Vagina (tissue), 2 donors: ENCODE measurements around the gene OGG1.

Experiments used
- POLR2A ChIP-seq, 2 donors: fragments of 450-650 bp; IDR thresholded peaks; one replicate each; pipeline ENCODE4 v1.6.1; 2017; ENCODE audit warnings: antibody characterized with exemption in 2 of 2, mild to moderate bottlenecking in 2 of 2, moderate library complexity in 2 of 2
- TF ChIP-seq, protein P1 (sequence below), 3 experiments: fragments of 450-650 bp in 2 of 3; fragments of 200-600 bp in 1 of 3; sonication (generic) in 1 of 3; IDR thresholded peaks; one replicate each; pipeline ENCODE4 v1.5.1; 2017 to 2019; ENCODE audit warnings: antibody characterized with exemption in 3 of 3, mild to moderate bottlenecking in 2 of 3, moderate library complexity in 2 of 3

DNA sequence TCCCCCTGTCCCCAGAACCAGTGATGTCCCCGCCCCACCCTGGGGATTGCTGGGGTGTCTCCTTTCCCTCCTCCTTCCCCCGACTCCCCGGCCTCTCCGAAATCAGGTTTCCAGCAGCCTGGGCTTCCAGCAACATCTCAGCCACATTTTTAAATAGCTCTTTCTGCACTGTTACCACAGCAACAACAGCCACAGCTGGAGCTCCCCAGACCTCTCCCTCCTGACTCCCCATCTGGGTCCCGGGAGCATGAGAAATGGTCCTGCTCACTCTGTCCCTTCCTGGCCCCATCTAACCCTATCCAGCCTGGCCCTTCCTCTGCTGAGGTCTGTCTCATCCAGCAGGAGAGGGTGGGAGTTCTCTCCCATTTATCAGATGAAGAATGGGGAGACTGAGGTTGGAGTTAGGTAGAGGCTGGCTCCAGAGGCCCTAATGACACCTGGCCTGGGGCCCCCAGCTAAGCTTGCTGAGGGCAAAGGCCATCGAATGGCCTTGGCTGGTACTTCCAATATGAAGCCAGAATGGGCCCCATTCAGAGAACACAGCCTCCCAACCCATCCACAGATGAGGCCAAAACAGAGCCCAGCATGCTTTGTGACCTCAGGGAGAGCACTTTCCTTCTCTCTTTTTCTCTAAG is 18.5 kb downstream of the OGG1 start:
- TF ChIP-seq, protein P1, sequence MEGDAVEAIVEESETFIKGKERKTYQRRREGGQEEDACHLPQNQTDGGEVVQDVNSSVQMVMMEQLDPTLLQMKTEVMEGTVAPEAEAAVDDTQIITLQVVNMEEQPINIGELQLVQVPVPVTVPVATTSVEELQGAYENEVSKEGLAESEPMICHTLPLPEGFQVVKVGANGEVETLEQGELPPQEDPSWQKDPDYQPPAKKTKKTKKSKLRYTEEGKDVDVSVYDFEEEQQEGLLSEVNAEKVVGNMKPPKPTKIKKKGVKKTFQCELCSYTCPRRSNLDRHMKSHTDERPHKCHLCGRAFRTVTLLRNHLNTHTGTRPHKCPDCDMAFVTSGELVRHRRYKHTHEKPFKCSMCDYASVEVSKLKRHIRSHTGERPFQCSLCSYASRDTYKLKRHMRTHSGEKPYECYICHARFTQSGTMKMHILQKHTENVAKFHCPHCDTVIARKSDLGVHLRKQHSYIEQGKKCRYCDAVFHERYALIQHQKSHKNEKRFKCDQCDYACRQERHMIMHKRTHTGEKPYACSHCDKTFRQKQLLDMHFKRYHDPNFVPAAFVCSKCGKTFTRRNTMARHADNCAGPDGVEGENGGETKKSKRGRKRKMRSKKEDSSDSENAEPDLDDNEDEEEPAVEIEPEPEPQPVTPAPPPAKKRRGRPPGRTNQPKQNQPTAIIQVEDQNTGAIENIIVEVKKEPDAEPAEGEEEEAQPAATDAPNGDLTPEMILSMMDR (IDR thresholded peaks at IDR 0.05), result no peak
- no peak for TF ChIP-seq POLR2A (IDR thresholded peaks at IDR 0.05)
